GM23248 (cell line): ENCODE results near the gene PEPD. TPM values are rescaled to one million over a fixed set of nuclear protein-coding genes. Genes with fewer than 3 reads are reported as not detected.

ENCODE experiments used
- DNase-seq: peaks from one replicate; pipeline ENCODE4 v3.0.0-alpha.2; 2015
- H2AFZ ChIP-seq: fragments of 200-600 bp; sonication (generic); 2 replicates; pipeline ENCODE4 v1.6.1; 2016; ENCODE audit warnings: antibody characterized with exemption
- H3F3A ChIP-seq: fragments of 200-600 bp; sonication (generic); 2 replicates; pipeline ENCODE4 v1.6.1; 2016; ENCODE audit warnings: mild to moderate bottlenecking, antibody characterized with exemption, mixed run types; ENCODE audit not compliant: insufficient read depth
- H3K27ac ChIP-seq: fragments of 200-600 bp; sonication (generic); 2 replicates; pipeline ENCODE4 v1.5.1; 2016; ENCODE audit warnings: mild to moderate bottlenecking
- H3K27me3 ChIP-seq: fragments of 200-600 bp; sonication (generic); replicated peaks from 2 replicates; pipeline ENCODE4 v1.6.1; 2016; ENCODE audit warnings: mild to moderate bottlenecking; ENCODE audit not compliant: insufficient read depth
- H3K36me3 ChIP-seq: fragments of 200-600 bp; sonication (generic); 2 replicates; pipeline ENCODE4 v1.6.1; 2016; ENCODE audit warnings: low read depth, mild to moderate bottlenecking
- H3K4me1 ChIP-seq: fragments of 200-600 bp; sonication (generic); 2 replicates; pipeline ENCODE4 v1.6.1; 2016; ENCODE audit warnings: mild to moderate bottlenecking; ENCODE audit not compliant: insufficient read depth
- H3K4me2 ChIP-seq: fragments of 200-600 bp; sonication (generic); one replicate; pipeline ENCODE4 v1.6.1; 2016; ENCODE audit warnings: mild to moderate bottlenecking; ENCODE audit not compliant: unreplicated experiment
- H3K4me3 ChIP-seq: fragments of 200-600 bp; sonication (generic); 2 replicates; pipeline ENCODE4 v1.5.1; 2016; ENCODE audit warnings: mild to moderate bottlenecking
- H3K79me2 ChIP-seq: fragments of 200-600 bp; sonication (generic); 2 replicates; pipeline ENCODE4 v1.6.1; 2016; ENCODE audit warnings: mild to moderate bottlenecking; ENCODE audit not compliant: insufficient read depth
- H3K9ac ChIP-seq: fragments of 200-600 bp; sonication (generic); 2 replicates; pipeline ENCODE4 v1.6.1; 2016; ENCODE audit warnings: mild to moderate bottlenecking
- H3K9me2 ChIP-seq: fragments of 200-600 bp; sonication (generic); 2 replicates; pipeline ENCODE4 v1.6.1; 2016; ENCODE audit warnings: mixed run types, mild to moderate bottlenecking, moderate library complexity; ENCODE audit not compliant: insufficient read depth
- H3K9me3 ChIP-seq: fragments of 200-600 bp; sonication (generic); one replicate; pipeline ENCODE4 v1.6.1; 2017; ENCODE audit warnings: low read depth
- H4K20me1 ChIP-seq: fragments of 200-600 bp; sonication (generic); 2 replicates; pipeline ENCODE4 v1.6.0; 2016; ENCODE audit not compliant: insufficient read depth
- EZH2 ChIP-seq: fragments of 200-600 bp; sonication (generic); IDR thresholded peaks from 2 replicates; pipeline ENCODE4 v1.6.1; 2018; ENCODE audit warnings: antibody characterized with exemption, mild to moderate bottlenecking; ENCODE audit not compliant: insufficient read depth, poor library complexity, severe bottlenecking
- EZH2phosphoT487 ChIP-seq: fragments of 200-600 bp; sonication (generic); IDR thresholded peaks from 2 replicates; pipeline ENCODE4 v1.6.1; 2018; ENCODE audit warnings: antibody characterized with exemption, moderate library complexity, mild to moderate bottlenecking, low read depth; ENCODE audit not compliant: insufficient read depth
- WGBS, 2 experiments: methylation state at CpG; one replicate each; pipeline ENCODE4 v1.1.6; 2015 to 2017; ENCODE audit warnings: low lambda C conversion rate in 2 of 2, low coverage in 1 of 2; ENCODE audit errors: missing lambda C conversion rate in 2 of 2; 5-methylcytosine and 5-hydroxymethylcytosine counted together
- in situ Hi-C: fragments of 300-500 bp; cut with MboI; formaldehyde crosslinking; loops from 2 replicates; pipeline ENCODE4 v1.15.0; 2020
- polyA plus RNA-seq: library from polyadenylated mRNA; unstranded; fragments of >200 nt; fragmentation: Nextera tagmentation; extraction: Ambion mirVana; gene quantifications from 2 replicates; pipeline ENCODE4 v1.2.1, GENCODE V29; 2016
- total RNA-seq: library from RNA; depleted of rRNA; stranded (reverse); fragments of >200 nt; shearing (Covaris generic); gene quantifications from 2 replicates; pipeline ENCODE4 v1.2.3, GENCODE V29; 2014

PEPD gene
- total and polyA plus RNA-seq, 2 experiments from 2014 or later: 54.8 to 86.5 TPM

- in situ Hi-C loops: no loop called here
- Histone ChIP-seq H4K20me1 (no peaks in the 10 kb centered on the region), H3K9ac (no peak overlapping the region), H3K9me2 (no peaks in the 10 kb centered on the region), H3K79me2 (no peaks in the 10 kb centered on the region), H3F3A (no peaks in the 10 kb centered on the region), H3K4me2 (no peak overlapping the region), H3K4me1 (no peaks in the 10 kb centered on the region), H3K4me3 (no peak overlapping the region), H3K36me3 (no peaks in the 10 kb centered on the region), H2AFZ (no peak overlapping the region), H3K27me3 (no peaks in the 10 kb centered on the region), H3K27ac (no peak overlapping the region), H3K9me3 (no peaks in the 10 kb centered on the region)
- WGBS, 2 experiments: 91 to 92% methylated on average over 4 to 5 of the region's 5 CpGs
- TF ChIP-seq EZH2phosphoT487: no peak
- no peak for TF ChIP-seq EZH2
- no peak for DNase-seq
These were observed 17.5 kb downstream of the PEPD start for GRCh38 chr19:33504058-33504444.

GRCh38 chr19:33503433-33504057, 18.0 kb downstream of the PEPD start:
- no peak for TF ChIP-seq EZH2
- TF ChIP-seq EZH2phosphoT487: no peak
- Histone ChIP-seq H3K9me2 (no peaks in the 10 kb centered on the region), H3K4me3 (no peak overlapping the region), H4K20me1 (no peaks in the 10 kb centered on the region), H3K27me3 (no peaks in the 10 kb centered on the region), H2AFZ (no peak overlapping the region), H3K27ac (no peak overlapping the region), H3K79me2 (no peaks in the 10 kb centered on the region), H3F3A (no peaks in the 10 kb centered on the region), H3K9me3 (no peaks in the 10 kb centered on the region), H3K4me2 (no peak overlapping the region), H3K9ac (no peak overlapping the region), H3K4me1 (no peaks in the 10 kb centered on the region), H3K36me3 (no peaks in the 10 kb centered on the region)
- WGBS, 2 experiments: 90% methylated on average over 21 of the region's 21 CpGs
- no peak for DNase-seq
- in situ Hi-C loops: no loop called here

- no peaks in the 10 kb centered on the region for H3K36me3 ChIP-seq
- H3K27ac ChIP-seq: no peak overlapping the region
- H2AFZ ChIP-seq: no peak overlapping the region
- no peaks in the 10 kb centered on the region for H3K27me3 ChIP-seq
- H3K4me2 ChIP-seq: no peak overlapping the region
- no peaks in the 10 kb centered on the region for H3F3A ChIP-seq
- in situ Hi-C loops: no loop called here
- H3K4me1 ChIP-seq: no peaks in the 10 kb centered on the region
- no peaks in the 10 kb centered on the region for H3K9me2 ChIP-seq
- H4K20me1 ChIP-seq: no peaks in the 10 kb centered on the region
- TF ChIP-seq EZH2 (no peak), EZH2phosphoT487 (no peak)
- H3K9me3 ChIP-seq: no peaks in the 10 kb centered on the region
- H3K79me2 ChIP-seq: no peaks in the 10 kb centered on the region
- no peak overlapping the region for H3K9ac ChIP-seq
- no peak overlapping the region for H3K4me3 ChIP-seq
- DNase-seq: no peak
- WGBS, 2 experiments: 64 to 68% methylated on average over 6 of the region's 6 CpGs
These were observed 18.6 kb downstream of the PEPD start for GRCh38 chr19:33503030-33503429.

GRCh38 chr19:33502521-33502920, 19.1 kb downstream of the PEPD start:
- no peaks in the 10 kb centered on the region for H3K27me3 ChIP-seq
- H3F3A ChIP-seq: no peaks in the 10 kb centered on the region
- H3K36me3 ChIP-seq: no peaks in the 10 kb centered on the region
- H3K4me3 ChIP-seq: no peak overlapping the region
- 95 to 96% methylated on average over 4 of the region's 4 CpGs for WGBS, 2 experiments
- no peaks in the 10 kb centered on the region for H4K20me1 ChIP-seq
- no peaks in the 10 kb centered on the region for H3K4me1 ChIP-seq
- H3K9me2 ChIP-seq: no peaks in the 10 kb centered on the region
- H3K79me2 ChIP-seq: no peaks in the 10 kb centered on the region
- no peaks in the 10 kb centered on the region for H3K9me3 ChIP-seq
- no peak overlapping the region for H3K9ac ChIP-seq
- H2AFZ ChIP-seq: no peak overlapping the region
- in situ Hi-C loops: no loop called here
- no peak overlapping the region for H3K27ac ChIP-seq
- TF ChIP-seq EZH2phosphoT487: no peak
- TF ChIP-seq EZH2: no peak
- H3K4me2 ChIP-seq: no peak overlapping the region
- DNase-seq: no peak
